Stomach smooth muscle (tissue), 2 donors: ENCODE results near the gene ZNF552.
A peak's percentile ranks its signal among the peaks of the same experiment; 100 is the strongest.
"Not testable (repeated sequence)": the region's sequence is repeated elsewhere in the genome, so short reads cannot be mapped to it uniquely, and the experiment has no call there.

Experiments
- H3K27ac ChIP-seq: one replicate; pipeline ENCODE4 v1.7.0; 2013; ENCODE audit warnings: mild to moderate bottlenecking, low read length, inconsistent platforms
- H3K27me3 ChIP-seq, 2 donors: one replicate each; pipeline ENCODE4 v1.7.0; 2013; ENCODE audit warnings: low read length in 2 of 2; ENCODE audit not compliant: insufficient read depth in 2 of 2, control insufficient read depth in 1 of 2
- H3K36me3 ChIP-seq, 2 donors: one replicate each; pipeline ENCODE4 v1.7.0; 2013; ENCODE audit warnings: low read length in 2 of 2; ENCODE audit not compliant: control insufficient read depth in 2 of 2, insufficient read depth in 2 of 2
- H3K4me1 ChIP-seq: one replicate; pipeline ENCODE4 v1.7.0; 2013; ENCODE audit warnings: low read length; ENCODE audit not compliant: control insufficient read depth, insufficient read depth
- H3K4me3 ChIP-seq, 2 donors: one replicate each; pipeline ENCODE4 v1.7.0; 2013; ENCODE audit warnings: low read length in 2 of 2
- H3K9ac ChIP-seq, 2 donors: one replicate each; pipeline ENCODE4 v1.7.0; 2013; ENCODE audit warnings: low read length in 2 of 2, mild to moderate bottlenecking in 1 of 2
- H3K9me3 ChIP-seq, 2 donors: one replicate each; pipeline ENCODE4 v1.7.0; 2013; ENCODE audit warnings: low read length in 2 of 2; ENCODE audit not compliant: control insufficient read depth in 2 of 2
- donor health status: healthy.
- donor health status: Pancreatic carcinoma.

ZNF552 gene

GRCh38 chr19:57817976-57818375, 3.3 kb upstream of the ZNF552 start:
- Histone ChIP-seq H3K27me3 (no peaks in the 10 kb centered on the region), H3K4me1 (peaks cover 14% of the 10 kb centered on the region), H3K36me3 (peaks cover 0 to 2% of the 10 kb centered on the region in 2 donors), H3K9ac (no peak overlapping the region), H3K27ac (no peak overlapping the region), H3K9me3 (no peaks in the 10 kb centered on the region), H3K4me3 (no peak overlapping the region)

- Histone ChIP-seq H3K27me3 (no peaks in the 10 kb centered on the region), H3K27ac (no peak overlapping the region), H3K36me3 (peaks cover 0 to 2% of the 10 kb centered on the region in 2 donors), H3K9me3 (no peaks in the 10 kb centered on the region), H3K4me3 (no peak overlapping the region), H3K9ac (no peak overlapping the region), H3K4me1 (peaks cover 14% of the 10 kb centered on the region)
Measured at GRCh38 chr19:57816652-57817051, 1.9 kb upstream of the ZNF552 start.

GRCh38 chr19:57815247-57816075, 748 bp upstream of the ZNF552 start:
- H3K36me3 ChIP-seq: peaks cover under 1 to 5% of the 10 kb centered on the region in 2 donors
- no peaks in the 10 kb centered on the region for H3K9me3 ChIP-seq
- peak overlapping the region in 1 of 2 donors; percentile 83 for H3K9ac ChIP-seq
- peak overlapping the region; percentile 53 for H3K27ac ChIP-seq
- H3K4me1 ChIP-seq: peaks cover 11% of the 10 kb centered on the region
- no peaks in the 10 kb centered on the region for H3K27me3 ChIP-seq
- peak overlapping the region; percentile 88 to 98 for H3K4me3 ChIP-seq

GRCh38 chr19:57813919-57814504, 701 bp downstream of the ZNF552 start:
- peaks cover 10% of the 10 kb centered on the region for H3K4me1 ChIP-seq
- H3K36me3 ChIP-seq: peaks cover 3 to 14% of the 10 kb centered on the region in 2 donors
- H3K27me3 ChIP-seq: no peaks in the 10 kb centered on the region
- peak overlapping the region; percentile 83 to 90 for H3K9ac ChIP-seq
- H3K27ac ChIP-seq: peak overlapping the region; percentile 53
- peak overlapping the region; percentile 88 to 98 for H3K4me3 ChIP-seq
- H3K9me3 ChIP-seq: no peaks in the 10 kb centered on the region

GRCh38 chr19:57812975-57813820, 1.5 kb downstream of the ZNF552 start:
- not testable (repeated sequence) for H3K27me3 ChIP-seq, H3K4me3 ChIP-seq, H3K27ac ChIP-seq, H3K9ac ChIP-seq, H3K9me3 ChIP-seq, H3K4me1 ChIP-seq
- H3K36me3 ChIP-seq: peaks cover 3 to 18% of the 10 kb centered on the region in 2 donors

- H3K4me3 ChIP-seq: no peak overlapping the region
- no peaks in the 10 kb centered on the region for H3K9me3 ChIP-seq
- no peak overlapping the region for H3K9ac ChIP-seq
- no peak overlapping the region for H3K27ac ChIP-seq
- H3K36me3 ChIP-seq: peaks cover 3 to 22% of the 10 kb centered on the region in 2 donors
- H3K27me3 ChIP-seq: no peaks in the 10 kb centered on the region
- peaks cover 10% of the 10 kb centered on the region for H3K4me1 ChIP-seq
Measured at GRCh38 chr19:57812226-57812625, 2.5 kb downstream of the ZNF552 start.

GRCh38 chr19:57810410-57811295, 4.1 kb downstream of the ZNF552 start:
- H3K27me3 ChIP-seq, H3K27ac ChIP-seq, H3K9me3 ChIP-seq, H3K4me1 ChIP-seq, H3K9ac ChIP-seq, H3K4me3 ChIP-seq: not testable (repeated sequence)
- peaks cover 3 to 22% of the 10 kb centered on the region in 2 donors for H3K36me3 ChIP-seq

GRCh38 chr19:57807541-57807940, 7.2 kb downstream of the ZNF552 start:
- no peak overlapping the region for H3K27ac ChIP-seq
- no peak overlapping the region for H3K4me3 ChIP-seq
- H3K27me3 ChIP-seq: no peaks in the 10 kb centered on the region
- H3K36me3 ChIP-seq: peaks cover 3 to 22% of the 10 kb centered on the region in 2 donors
- peaks cover 2% of the 10 kb centered on the region for H3K4me1 ChIP-seq
- H3K9ac ChIP-seq: no peak overlapping the region
- no peaks in the 10 kb centered on the region for H3K9me3 ChIP-seq

- H3K4me1 ChIP-seq: peaks cover 5% of the 10 kb centered on the region
- H3K27ac ChIP-seq: peak overlapping the region; percentile 60
- no peaks in the 10 kb centered on the region for H3K27me3 ChIP-seq
- no peaks in the 10 kb centered on the region for H3K9me3 ChIP-seq
- H3K9ac ChIP-seq: peak overlapping the region; percentile 68 to 79
- peaks cover 0 to 7% of the 10 kb centered on the region in 2 donors for H3K36me3 ChIP-seq
- peak overlapping the region; percentile 73 to 82 for H3K4me3 ChIP-seq
Measured at GRCh38 chr19:57803594-57804325, 11.0 kb downstream of the ZNF552 start.
